A673 (cell line): ENCODE results near the gene ERI2. TPM values are rescaled to one million over a fixed set of nuclear protein-coding genes. Genes with fewer than 3 reads are reported as not detected.

Source experiments
- BruUV-seq: library from RNA; stranded (reverse); fragments of 400-500 nt; replicated peaks from 2 replicates; lab custom pipeline; 2021; lab: Mats Ljungman, UMichigan
- CTCF ChIA-PET: fragments of 300-600 bp; sonication (Branson Sonifier 250); formaldehyde crosslinking; loops from one replicate; lab custom pipeline; 2022; ENCODE audit warnings: antibody characterized with exemption; lab: Charles Lee
- POLR2A ChIA-PET: fragments of 300-600 bp; sonication (Branson Sonifier 250); formaldehyde crosslinking; loops from one replicate; lab custom pipeline; 2022; ENCODE audit warnings: antibody characterized with exemption; ENCODE audit not compliant: low non-redundant PET; lab: Charles Lee
- DNase-seq: peaks from one replicate; pipeline ENCODE4 v3.0.0-alpha.2; 2015; ENCODE audit warnings: low spot score
- H3K27ac ChIP-seq: fragments of 200-600 bp; sonication (generic); 2 replicates; pipeline ENCODE4 v1.5.1; 2016; ENCODE audit warnings: mixed run types, low read depth, mild to moderate bottlenecking, mixed read lengths, antibody characterized with exemption, low read length; ENCODE audit not compliant: poor library complexity, severe bottlenecking
- H3K27me3 ChIP-seq: fragments of 200-600 bp; sonication (generic); replicated peaks from 2 replicates; pipeline ENCODE4 v1.6.1; 2017; ENCODE audit warnings: mixed run types, low read depth, mild to moderate bottlenecking, mixed read lengths, antibody characterized with exemption, low read length; ENCODE audit not compliant: insufficient read depth, poor library complexity
- H3K36me3 ChIP-seq: fragments of 200-600 bp; sonication (generic); 2 replicates; pipeline ENCODE4 v1.6.1; 2016; ENCODE audit warnings: mixed run types, mild to moderate bottlenecking, mixed read lengths, antibody characterized with exemption, low read length; ENCODE audit not compliant: insufficient read depth, poor library complexity, severe bottlenecking
- H3K4me1 ChIP-seq: fragments of 200-600 bp; sonication (generic); 2 replicates; pipeline ENCODE4 v1.6.1; 2017; ENCODE audit warnings: mixed run types, mild to moderate bottlenecking, mixed read lengths, antibody characterized with exemption, low read length; ENCODE audit not compliant: insufficient read depth, poor library complexity, severe bottlenecking
- H3K4me3 ChIP-seq: fragments of 200-600 bp; sonication (generic); 2 replicates; pipeline ENCODE4 v1.5.1; 2016; ENCODE audit warnings: low read depth, mixed run types, mild to moderate bottlenecking, mixed read lengths, low read length; ENCODE audit not compliant: poor library complexity, severe bottlenecking
- H3K9me3 ChIP-seq: fragments of 200-600 bp; sonication (generic); 2 replicates; pipeline ENCODE4 v1.6.1; 2016; ENCODE audit warnings: mixed run types, low read depth, mild to moderate bottlenecking, mixed read lengths, antibody characterized with exemption, low read length; ENCODE audit not compliant: poor library complexity, severe bottlenecking
- CTCF ChIP-seq: fragments of 300-800, 200-600 bp; sonication (generic); conservative IDR thresholded peaks from 2 replicates; pipeline ENCODE4 v1.5.1; 2017; ENCODE audit warnings: low read depth, mild to moderate bottlenecking, antibody characterized with exemption, low read length, moderate library complexity, mixed read lengths
- EZH2 ChIP-seq: fragments of 200-600 bp; sonication (generic); IDR thresholded peaks from 2 replicates; pipeline ENCODE4 v1.6.1; 2017; ENCODE audit warnings: borderline replicate concordance, low read depth, mild to moderate bottlenecking, mixed read lengths, antibody characterized with exemption, low read length; ENCODE audit not compliant: poor library complexity, severe bottlenecking
- intact Hi-C: fragments of 100-400 bp; cut with micrococcal nuclease; formaldehyde crosslinking; loops from one replicate; pipeline ENCODE4 v1.10.0; 2022; ENCODE audit not compliant: unreplicated experiment
- total RNA-seq: library from RNA; stranded (reverse); gene quantifications from 2 replicates; pipeline ENCODE4 v1.2.3, GENCODE V29; 2021

The ERI2 gene
- total RNA-seq, 1 experiment from 2014 or later = 24.9 TPM

GRCh38 chr16:20844054-20844453, 37.8 kb upstream of the ERI2 start:
- TF ChIP-seq EZH2 = no peak
- no peak for TF ChIP-seq CTCF
- Histone ChIP-seq H3K4me1 (no peaks in the 10 kb centered on the region), H3K4me3 (no peak overlapping the region), H3K27me3 (no peaks in the 10 kb centered on the region), H3K36me3 (peaks cover 18% of the 10 kb centered on the region), H3K9me3 (no peaks in the 10 kb centered on the region), H3K27ac (no peak overlapping the region)
- no TSS peak for BruUV-seq
- CTCF ChIA-PET = no interaction called here
- POLR2A ChIA-PET = no interaction called here
- no peak for DNase-seq
- intact Hi-C loops = no loop called here

- Histone ChIP-seq H3K9me3 (peaks cover 4% of the 10 kb centered on the region), H3K4me1 (no peaks in the 10 kb centered on the region), H3K27me3 (no peaks in the 10 kb centered on the region), H3K36me3 (peaks cover 16% of the 10 kb centered on the region), H3K27ac (no peak overlapping the region), H3K4me3 (no peak overlapping the region)
- ChIA-PET CTCF (no interaction called here), POLR2A (no interaction called here)
- intact Hi-C loops = no loop called here
- BruUV-seq = no TSS peak
- TF ChIP-seq EZH2 = no peak
- no peak for TF ChIP-seq CTCF
- DNase-seq = no peak
Measured at GRCh38 chr16:20839504-20839903, 33.2 kb upstream of the ERI2 start.

GRCh38 chr16:20838240-20838639, 32.0 kb upstream of the ERI2 start:
- ChIA-PET POLR2A (no interaction called here), CTCF (no interaction called here)
- no peak for TF ChIP-seq EZH2
- TF ChIP-seq CTCF = no peak
- no peak overlapping the region for H3K4me3 ChIP-seq
- DNase-seq = no peak
- no peak overlapping the region for H3K27ac ChIP-seq
- peaks cover 21% of the 10 kb centered on the region for H3K36me3 ChIP-seq
- no peaks in the 10 kb centered on the region for H3K4me1 ChIP-seq
- intact Hi-C loops = no loop called here
- BruUV-seq = no TSS peak
- no peaks in the 10 kb centered on the region for H3K27me3 ChIP-seq
- peaks cover 4% of the 10 kb centered on the region for H3K9me3 ChIP-seq
